GM19468 (cell line): ENCODE data around the gene KCNMA1.
"Not testable (repeated sequence)": the region's sequence is repeated elsewhere in the genome, so short reads cannot be mapped to it uniquely, and the experiment has no call there.

Source experiments
- ATAC-seq: cut with Tn5 transposase; IDR thresholded peaks from one replicate; pipeline ENCODE4 v1.9.1; 2021; ENCODE audit warnings: mild to moderate bottlenecking, moderate library complexity, moderate number of reproducible peaks; ENCODE audit not compliant: unreplicated experiment; ENCODE audit errors: extremely low read depth

KCNMA1 gene

GRCh38 chr10:77541944-77542343 is 95.7 kb downstream of the KCNMA1 start:
- ATAC-seq: no peak

- ATAC-seq: no peak
Measured at GRCh38 chr10:77541247-77541646, 96.4 kb downstream of the KCNMA1 start.

- ATAC-seq: no peak
Measured at GRCh38 chr10:77539147-77539935, 98.3 kb downstream of the KCNMA1 start.

GRCh38 chr10:77537720-77538373 is 99.8 kb downstream of the KCNMA1 start:
- ATAC-seq: no peak

GRCh38 chr10:77537071-77537470 is 100.5 kb downstream of the KCNMA1 start:
- no peak for ATAC-seq

GRCh38 chr10:77533887-77534278 is 103.7 kb downstream of the KCNMA1 start:
- ATAC-seq: no peak

GRCh38 chr10:77533146-77533886 is 104.3 kb downstream of the KCNMA1 start:
- no peak for ATAC-seq

GRCh38 chr10:77532068-77532467 is 105.5 kb downstream of the KCNMA1 start:
- ATAC-seq: no peak

GRCh38 chr10:77531441-77532001 is 106.1 kb downstream of the KCNMA1 start:
- ATAC-seq: no peak

- ATAC-seq: no peak
Measured at GRCh38 chr10:77530011-77530410, 107.6 kb downstream of the KCNMA1 start.

- ATAC-seq: no peak
Measured at GRCh38 chr10:77529050-77529576, 108.5 kb downstream of the KCNMA1 start.

- ATAC-seq: no peak
Measured at GRCh38 chr10:77527839-77528238, 109.8 kb downstream of the KCNMA1 start.

- ATAC-seq: no peak
Measured at GRCh38 chr10:77526868-77527617, 110.6 kb downstream of the KCNMA1 start.

GRCh38 chr10:77524281-77524711 is 113.3 kb downstream of the KCNMA1 start:
- ATAC-seq: no peak

GRCh38 chr10:77522268-77522809 is 115.3 kb downstream of the KCNMA1 start:
- no peak for ATAC-seq

GRCh38 chr10:77520995-77521394 is 116.6 kb downstream of the KCNMA1 start:
- ATAC-seq: no peak

GRCh38 chr10:77520290-77520689 is 117.3 kb downstream of the KCNMA1 start:
- ATAC-seq: no peak

- ATAC-seq: not testable (repeated sequence)
Measured at GRCh38 chr10:77519791-77520190, 117.8 kb downstream of the KCNMA1 start.

GRCh38 chr10:77518910-77519274 is 118.7 kb downstream of the KCNMA1 start:
- no peak for ATAC-seq
